ENCODE measurements around the gene GIGYF1. TPM values are rescaled to one million over a fixed set of nuclear protein-coding genes. Genes with fewer than 3 reads are reported as not detected.

The GIGYF1 gene
- total and polyA plus RNA-seq, 2 of the 4 experiments (the other 2 are of a cell fraction) = 3.0 to 10.7 TPM

- Histone ChIP-seq H3K14ac (replicated peaks; ENCODE audit: low read depth, low read length) (no peak overlapping the region), H4K91ac (ENCODE audit: insufficient read depth, low read depth, low read length) (no peak overlapping the region), H3K79me1 (ENCODE audit: low read depth in 1 of 2, low read length in 2 of 2) (peaks cover 13 to 23% of the 10 kb centered on the region in 2 experiments), H3K9me1 (ENCODE audit: insufficient read depth, low read length) (no peaks in the 10 kb centered on the region), H3K4me1 (ENCODE audit: control insufficient read depth, insufficient read depth, low read length) (peaks cover 4% of the 10 kb centered on the region; the same call in 1 of the 2 replicates), H2BK5ac (ENCODE audit: low read depth, low read length, poor library complexity, severe bottlenecking) (no peak overlapping the region), H3K56ac (ENCODE audit: extremely low read depth, insufficient read depth, low read length) (no peak overlapping the region), H2BK15ac (ENCODE audit: low read depth, low read length) (no peak overlapping the region), H3K27me3 (ENCODE audit: control insufficient read depth, insufficient read depth, low read length) (no peaks in the 10 kb centered on the region), H3K36me3 (ENCODE audit: control insufficient read depth, insufficient read depth, low read length) (no peaks in the 10 kb centered on the region), H4K5ac (ENCODE audit: low read depth, low read length) (no peak overlapping the region), H3K23ac (ENCODE audit: low read depth, low read length) (no peak overlapping the region), H2BK120ac (ENCODE audit: low read depth, low read length) (no peak overlapping the region), H3K18ac (ENCODE audit: low read depth, low read length) (no peak overlapping the region), H2AK5ac (ENCODE audit: low read depth, low read length) (no peak overlapping the region), H3K9me3 (ENCODE audit: control insufficient read depth, insufficient read depth, low read length) (no peaks in the 10 kb centered on the region), H2AFZ (replicated peaks; ENCODE audit: low read length, poor library complexity) (no peak overlapping the region), H3K4ac (ENCODE audit: low read depth, low read length) (no peak overlapping the region), H2AK9ac (replicated peaks; ENCODE audit: low read depth, low read length, poor library complexity) (no peak overlapping the region), H4K8ac (ENCODE audit: low read depth in 2 of 2, low read length in 2 of 2) (no peak overlapping the region), H2BK20ac (ENCODE audit: low read depth, low read length) (no peak overlapping the region), H4K20me1 (ENCODE audit: insufficient read depth, low read length) (no peaks in the 10 kb centered on the region; the same call in 1 of the 2 replicates), H3K4me2 (ENCODE audit: low read depth, low read length) (no peak overlapping the region), H3K9ac (ENCODE audit: low read depth, low read length) (no peak overlapping the region), H3K4me3 (ENCODE audit: insufficient read depth, low read depth, low read length) (no peak overlapping the region), H3K27ac (ENCODE audit: insufficient read depth, low read length) (no peak overlapping the region)
- BruUV-seq (replicated peaks) = no TSS peak
- DNase-seq = no peak
- CTCF ChIA-PET = no interaction called here
- dilution Hi-C loops (cut with HindIII; ENCODE audit: low sequenced_read_pairs, unreplicated experiment) = no loop called here
- intact Hi-C loops (cut with micrococcal nuclease) = no loop called here
- POLR2A ChIA-PET (ENCODE audit: unreplicated experiment) = no interaction called here
- 100% methylated on average over 1 of the region's 6 CpGs; no CpG with 5 or more reads in 1 of the 2 experiments for WGBS, 2 experiments (ENCODE audit: extremely low coverage in 2 of 2, insufficient read length in 1 of 2)
- no peak for ATAC-seq (ENCODE audit: low read depth)
- in situ Hi-C loops (cut with MboI; ENCODE audit: low sequenced_read_pairs) = loop anchor here (5.0 to 25.0 kb wide), 3 partner anchors 116 to 354 kb away; partner anchors contain the start of gene EPHB4
- TF ChIP-seq USF2 (IDR thresholded peaks at IDR 0.05; ENCODE audit: low read depth, low read length) (no peak), MAFK (IDR thresholded peaks at IDR 0.05; ENCODE audit: low read depth, low read length) (peak; percentile 51; the same call in 1 of the 2 replicates)
Observed at GRCh38 chr7:100708395-100708794, 14.3 kb upstream of the GIGYF1 start.

All from IMR-90 (cell line).